GM12878 (cell line): ENCODE data around the gene CCNT2. TPM values are rescaled to one million over a fixed set of nuclear protein-coding genes. Genes with fewer than 3 reads are reported as not detected.

Experiments
- ATAC-seq: fragments of 200-7000 bp; cut with Tn5 transposase; 3 replicates; pipeline ENCODE4 v1.9.1; 2020; ENCODE audit warnings: mild to moderate bottlenecking, moderate library complexity
- BruUV-seq: library from RNA; stranded (reverse); fragments of 400-500 nt; replicated peaks from 2 replicates; lab custom pipeline; 2021; lab: Mats Ljungman, UMichigan
- CTCF ChIA-PET: fragments of 300-600 bp; sonication (Branson Sonifier 250); formaldehyde crosslinking; extraction: SDS; loops from one replicate; lab custom pipeline; 2021; ENCODE audit warnings: inconsistent platforms; lab: Yijun Ruan, JAX
- POLR2A ChIA-PET: fragments of 350-600 bp; formaldehyde crosslinking; extraction: SDS; loops from one replicate; lab custom pipeline; 2021; ENCODE audit warnings: inconsistent platforms; lab: Charles Lee
- RAD21 ChIA-PET: fragments of 300-600 bp; sonication (Branson Sonifier 250); formaldehyde crosslinking; loops from one replicate; lab custom pipeline; 2023; ENCODE audit warnings: antibody characterized with exemption; ENCODE audit not compliant: unreplicated experiment; lab: Charles Lee
- SMC1A ChIA-PET: fragments of 300-600 bp; sonication (Branson Sonifier 250); formaldehyde crosslinking; loops from one replicate; lab custom pipeline; 2023; ENCODE audit not compliant: unreplicated experiment, uncharacterized antibody; lab: Charles Lee
- DNase-seq: peaks from one replicate; pipeline ENCODE4 v3.0.0-alpha.2; 2011; ENCODE audit warnings: low read depth, low spot score
- FAIRE-seq: peaks from 3 replicates; lab custom pipeline; 2011; peaks lifted over from hg19 to GRCh38; lab: Jason Lieb, UNC
- H2AFZ ChIP-seq: 2 replicates; pipeline ENCODE4 v1.6.0; 2011; ENCODE audit warnings: low read depth, low read length, control low read depth; ENCODE audit not compliant: control insufficient read depth
- H3K27ac ChIP-seq: 2 replicates; pipeline ENCODE4 v1.5.1; 2011; ENCODE audit warnings: control low read depth; ENCODE audit not compliant: control insufficient read depth, insufficient read depth
- H3K27me3 ChIP-seq, 2 experiments: replicated peaks in 1 of 2; 2 replicates each; pipeline versions ENCODE4 v1.6.0 to v1.6.1; 2011; ENCODE audit warnings: low read length in 1 of 2; ENCODE audit not compliant: control insufficient read depth in 2 of 2, insufficient read depth in 2 of 2
- H3K36me3 ChIP-seq, 2 experiments: 2 replicates each; pipeline ENCODE4 v1.5.1; 2011; ENCODE audit warnings: low read length in 1 of 2; ENCODE audit not compliant: control insufficient read depth in 2 of 2, insufficient read depth in 2 of 2
- H3K4me1 ChIP-seq: 2 replicates; pipeline ENCODE4 v1.6.1; 2011; ENCODE audit warnings: mild to moderate bottlenecking, low read length, moderate library complexity, mixed read lengths; ENCODE audit not compliant: control insufficient read depth, insufficient read depth
- H3K4me2 ChIP-seq: 2 replicates; pipeline ENCODE4 v1.6.0; 2011; ENCODE audit warnings: control low read depth; ENCODE audit not compliant: control insufficient read depth, insufficient read depth
- H3K4me3 ChIP-seq: fragments of 200-600 bp; sonication (generic); 2 replicates; pipeline ENCODE4 v1.5.1; 2016
- H3K79me2 ChIP-seq: 2 replicates; pipeline ENCODE4 v1.6.0; 2011; ENCODE audit warnings: low read length; ENCODE audit not compliant: control insufficient read depth, insufficient read depth
- H3K9ac ChIP-seq: 2 replicates; pipeline ENCODE4 v1.8.0; 2011; ENCODE audit warnings: low read length, control low read depth, mixed read lengths; ENCODE audit not compliant: control insufficient read depth, insufficient read depth
- H3K9me3 ChIP-seq: replicated peaks from 3 replicates; pipeline ENCODE4 v1.5.1; 2011; ENCODE audit warnings: mild to moderate bottlenecking, low read length; ENCODE audit not compliant: control insufficient read depth, insufficient read depth
- H4K20me1 ChIP-seq: 2 replicates; pipeline ENCODE4 v1.6.0; 2011; ENCODE audit not compliant: control insufficient read depth, insufficient read depth
- E2F4 ChIP-seq: IDR thresholded peaks from 2 replicates; pipeline ENCODE4 v1.6.1; 2012; ENCODE audit warnings: low read depth, low read length, improper control_type of control experiment
- EP300 ChIP-seq, 2 experiments: fragments of 150-350 bp in 1 of 2; IDR thresholded peaks; 2 replicates each; pipeline ENCODE4 v1.6.1; 2011 to 2012; ENCODE audit warnings: low read depth in 2 of 2, low read length in 2 of 2, borderline replicate concordance in 1 of 2, improper control_type of control experiment in 1 of 2, inconsistent platforms in 1 of 2; ENCODE audit not compliant: control insufficient read depth in 1 of 2
- FOS ChIP-seq: IDR thresholded peaks from 3 replicates; pipeline ENCODE4 v1.6.1; 2011; ENCODE audit warnings: borderline replicate concordance; ENCODE audit not compliant: insufficient read length; ENCODE audit errors: extremely low read depth
- HDAC2 ChIP-seq: fragments of 200-600 bp; sonication (generic); IDR thresholded peaks from 2 replicates; pipeline ENCODE4 v1.6.1; 2017
- HDGF ChIP-seq: fragments of 450-650 bp; IDR thresholded peaks from 2 replicates; pipeline ENCODE4 v1.6.1; 2016; ENCODE audit warnings: antibody characterized with exemption
- MLLT1 ChIP-seq: fragments of 450-650 bp; IDR thresholded peaks from 2 replicates; pipeline ENCODE4 v1.6.1; 2016; ENCODE audit warnings: mild to moderate bottlenecking
- NR2C1 ChIP-seq: fragments of 450-650 bp; IDR thresholded peaks from 2 replicates; pipeline ENCODE4 v1.6.1; 2017; ENCODE audit warnings: antibody characterized with exemption, mild to moderate bottlenecking, moderate library complexity
- NR2F1 ChIP-seq: fragments of 450-650 bp; conservative IDR thresholded peaks from 2 replicates; pipeline ENCODE4 v1.6.1; 2017; ENCODE audit warnings: mild to moderate bottlenecking
- POU2F2 ChIP-seq: IDR thresholded peaks from 3 replicates; pipeline ENCODE4 v1.6.1; 2011; ENCODE audit warnings: low read depth, mild to moderate bottlenecking, low read length, borderline replicate concordance
- RCOR1 ChIP-seq: conservative IDR thresholded peaks from 2 replicates; pipeline ENCODE4 v1.6.1; 2012; ENCODE audit warnings: low read depth, low read length, improper control_type of control experiment
- SIN3A ChIP-seq: IDR thresholded peaks from 2 replicates; pipeline ENCODE4 v1.6.1; 2012; ENCODE audit warnings: low read depth, low read length, improper control_type of control experiment
- STAT1 ChIP-seq: fragments of 450-650 bp; conservative IDR thresholded peaks from 2 replicates; pipeline ENCODE4 v1.6.1; 2014; ENCODE audit warnings: antibody characterized with exemption, mild to moderate bottlenecking
- USF2 ChIP-seq: IDR thresholded peaks from 2 replicates; pipeline ENCODE4 v1.6.1; 2011; ENCODE audit warnings: low read depth, low read length, improper control_type of control experiment, borderline replicate concordance
- YY1 ChIP-seq: IDR thresholded peaks from 2 replicates; pipeline ENCODE4 v1.6.1; 2011; ENCODE audit warnings: low read depth, mild to moderate bottlenecking, low read length
- ZBTB4 ChIP-seq: fragments of 450-650 bp; formaldehyde crosslinking; IDR thresholded peaks from 2 replicates; pipeline ENCODE4 v1.4.0; 2022; ENCODE audit warnings: mild to moderate bottlenecking, moderate library complexity
- ZNF24 ChIP-seq: fragments of 450-650 bp; IDR thresholded peaks from 2 replicates; pipeline ENCODE4 v1.6.1; 2017; ENCODE audit warnings: antibody characterized with exemption, mild to moderate bottlenecking
- ZNF384 ChIP-seq: IDR thresholded peaks from 2 replicates; pipeline ENCODE4 v1.6.1; 2012; ENCODE audit warnings: low read depth, mild to moderate bottlenecking, low read length, improper control_type of control experiment, borderline replicate concordance
- WGBS: methylation state at CpG from one replicate; pipeline ENCODE4 v1.1.6; 2016; ENCODE audit warnings: low lambda C conversion rate; ENCODE audit not compliant: insufficient replicate concordance, insufficient coverage; ENCODE audit errors: missing lambda C conversion rate; 5-methylcytosine and 5-hydroxymethylcytosine counted together
- in situ Hi-C: fragments of 300-500 bp; cut with MboI; formaldehyde crosslinking; loops from 9 replicates; pipeline ENCODE4 v1.14.3; 2018; ENCODE audit warnings: mixed read lengths
- intact Hi-C: fragments of 100-400 bp; cut with micrococcal nuclease; formaldehyde crosslinking; loops from one replicate; pipeline ENCODE4 v1.14.2; 2022; ENCODE audit not compliant: unreplicated experiment
- polyA plus RNA-seq, 11 experiments: library from polyadenylated mRNA; depleted of rRNA in 4 of 11; unstranded in 6 of 11; stranded (reverse) in 5 of 11; fragments of >200 nt; fragmentation: Nextera tagmentation in 4 of 11; fragmentation: Illumina TruSeq in 1 of 11; extraction: Ambion mirVana in 4 of 11; extraction: Trizol in 1 of 11; gene quantifications; 1 replicate in 1 of 11; 2 replicates in 10 of 11; pipeline versions ENCODE4 v1.2.1 to v1.2.3, GENCODE V29; 2011 to 2016; ENCODE audit warnings: inconsistent platforms in 2 of 11, missing spikeins in 2 of 11, low read depth in 1 of 11
- total RNA-seq, 4 experiments: library from RNA; depleted of rRNA in 3 of 4; stranded (reverse); fragments of >200 nt in 3 of 4; fragmentation: Illumina TruSeq in 1 of 4; extraction: Trizol in 1 of 4; gene quantifications; 2 replicates each; pipeline versions ENCODE4 v1.2.1 to v1.2.3, GENCODE V29; 2013 to 2021

CCNT2 gene
- total and polyA plus RNA-seq, 10 of the 15 experiments (the other 5 are each of a cell fraction or from before 2014, with no cell fraction given), result 6.0 to 25.6 (median 20.0) TPM

- H2AFZ ChIP-seq, result no peak overlapping the region
- no peak overlapping the region for H3K4me3 ChIP-seq
- H3K36me3 ChIP-seq, result peaks cover 3 to 30% of the 10 kb centered on the region in 2 experiments
- H3K27ac ChIP-seq, result no peak overlapping the region
- DNase-seq, result no peak
- intact Hi-C loops (no loop called here), in situ Hi-C loops (no loop called here)
- RAD21 ChIA-PET, result no interaction called here
- no TSS peak for BruUV-seq
- CTCF ChIA-PET, result no interaction called here
- no peaks in the 10 kb centered on the region for H3K4me1 ChIP-seq
- H3K9ac ChIP-seq, result no peak overlapping the region
- POLR2A ChIA-PET, result no interaction called here
- FAIRE-seq, result no peak
- 96% methylated on average over 4 of the region's 4 CpGs for WGBS
- no peaks in the 10 kb centered on the region for H3K9me3 ChIP-seq
- no peak overlapping the region for H3K4me2 ChIP-seq
- peaks cover 53% of the 10 kb centered on the region for H3K79me2 ChIP-seq
- SMC1A ChIA-PET, result interaction anchor here (1.6 to 1.9 kb wide), 2 partner anchors 10 to 14 kb away, joined by 4 to 5 read pairs; no protein-coding TSS in a partner anchor
- H3K27me3 ChIP-seq, result no peaks in the 10 kb centered on the region
- ATAC-seq, result no peak
- H4K20me1 ChIP-seq, result no peaks in the 10 kb centered on the region; the same call in 1 of the 2 replicates
- TF ChIP-seq HDGF, result no peak
- TF ChIP-seq NR2F1, result no peak
- no peak for TF ChIP-seq SIN3A
- no peak for TF ChIP-seq USF2
- no peak for TF ChIP-seq ZBTB4 (CRISPR knock-in tag)
- TF ChIP-seq HDAC2, result no peak
- no peak for TF ChIP-seq MLLT1
- no peak for TF ChIP-seq E2F4
- no peak for TF ChIP-seq ZNF384
- TF ChIP-seq STAT1, result no peak
- TF ChIP-seq POU2F2, result no peak
- no peak for TF ChIP-seq EP300 (IDR thresholded peaks at IDR 0.05; ENCODE audit: borderline replicate concordance in 1 of 2, control insufficient read depth in 1 of 2, low read depth in 2 of 2, low read length in 2 of 2)
- TF ChIP-seq NR2C1, result no peak
- no peak for TF ChIP-seq YY1
- TF ChIP-seq RCOR1, result no peak
- no peak for TF ChIP-seq ZNF24
- TF ChIP-seq FOS, result no peak
Measured at GRCh38 chr2:134936691-134937090, 18.1 kb downstream of the CCNT2 start.
